Parathyroid adenoma (tissue), 2 donors: ENCODE results near the gene UQCRQ.

Experiments used
- H2AFZ ChIP-seq: fragments of 300-600 bp; sonication (generic); one replicate; pipeline ENCODE4 v1.7.0; 2017; ENCODE audit warnings: antibody characterized with exemption, mild to moderate bottlenecking
- H3K27ac ChIP-seq: fragments of 300-600 bp; sonication (generic); one replicate; pipeline ENCODE4 v1.7.0; 2017
- H3K27me3 ChIP-seq: fragments of 300-600 bp; sonication (generic); one replicate; pipeline ENCODE4 v1.7.0; 2017; ENCODE audit warnings: low read length; ENCODE audit not compliant: control insufficient read depth, insufficient read depth
- H3K36me3 ChIP-seq: fragments of 300-600 bp; sonication (generic); one replicate; pipeline ENCODE4 v1.7.0; 2017; ENCODE audit warnings: low read length; ENCODE audit not compliant: control insufficient read depth, insufficient read depth
- H3K4me1 ChIP-seq: fragments of 300-600 bp; sonication (generic); one replicate; pipeline ENCODE4 v1.7.0; 2017; ENCODE audit warnings: control low read depth
- H3K4me2 ChIP-seq: fragments of 300-600 bp; sonication (generic); one replicate; pipeline ENCODE4 v1.7.0; 2017; ENCODE audit warnings: low read length
- H3K4me3 ChIP-seq: fragments of 300-600 bp; sonication (generic); one replicate; pipeline ENCODE4 v1.7.0; 2017; ENCODE audit warnings: low read depth, low read length
- H3K79me2 ChIP-seq: fragments of 300-600 bp; sonication (generic); one replicate; pipeline ENCODE4 v1.7.0; 2017; ENCODE audit warnings: control low read depth
- H3K9ac ChIP-seq: fragments of 300-600 bp; sonication (generic); one replicate; pipeline ENCODE4 v1.7.0; 2017; ENCODE audit warnings: mild to moderate bottlenecking
- H3K9me3 ChIP-seq: fragments of 300-600 bp; sonication (generic); one replicate; pipeline ENCODE4 v1.7.0; 2017; ENCODE audit warnings: low read length; ENCODE audit not compliant: control insufficient read depth
- CTCF ChIP-seq: fragments of 300-600 bp; sonication (generic); IDR thresholded peaks from one replicate; pipeline ENCODE4 v1.7.0; 2017; ENCODE audit warnings: antibody characterized with exemption, mild to moderate bottlenecking
- donor health status: primary hyperparathyroidism.

The UQCRQ gene

GRCh38 chr5:132856011-132856410 is 10.4 kb upstream of the UQCRQ start:
- Histone ChIP-seq H2AFZ (no peak overlapping the region), H3K79me2 (no peaks in the 10 kb centered on the region), H3K27me3 (no peaks in the 10 kb centered on the region), H3K4me3 (no peak overlapping the region), H3K4me1 (peaks cover 3% of the 10 kb centered on the region), H3K27ac (no peak overlapping the region), H3K9me3 (no peaks in the 10 kb centered on the region), H3K4me2 (no peak overlapping the region), H3K36me3 (no peaks in the 10 kb centered on the region), H3K9ac (no peak overlapping the region)
- TF ChIP-seq CTCF = no peak

- Histone ChIP-seq H3K36me3 (no peaks in the 10 kb centered on the region), H3K4me3 (no peak overlapping the region), H3K79me2 (no peaks in the 10 kb centered on the region), H3K9ac (no peak overlapping the region), H3K27ac (no peak overlapping the region), H3K4me2 (no peak overlapping the region), H3K27me3 (no peaks in the 10 kb centered on the region), H3K4me1 (no peaks in the 10 kb centered on the region), H3K9me3 (no peaks in the 10 kb centered on the region), H2AFZ (no peak overlapping the region)
- TF ChIP-seq CTCF = no peak
These were observed 6.5 kb upstream of the UQCRQ start for GRCh38 chr5:132859889-132860437.

GRCh38 chr5:132860742-132861141 is 5.7 kb upstream of the UQCRQ start:
- Histone ChIP-seq H3K9ac (no peak overlapping the region), H3K36me3 (no peaks in the 10 kb centered on the region), H3K27ac (no peak overlapping the region), H2AFZ (no peak overlapping the region), H3K4me3 (no peak overlapping the region), H3K27me3 (no peaks in the 10 kb centered on the region), H3K9me3 (no peaks in the 10 kb centered on the region), H3K4me1 (peaks cover 3% of the 10 kb centered on the region), H3K4me2 (no peak overlapping the region), H3K79me2 (no peaks in the 10 kb centered on the region)
- TF ChIP-seq CTCF = no peak

GRCh38 chr5:132865668-132866341 is 637 bp upstream of the UQCRQ start:
- Histone ChIP-seq H2AFZ (peak overlapping the region; percentile 100), H3K36me3 (no peaks in the 10 kb centered on the region), H3K4me3 (peak overlapping the region; percentile 98), H3K79me2 (no peaks in the 10 kb centered on the region), H3K27me3 (no peaks in the 10 kb centered on the region), H3K4me1 (peaks cover 7% of the 10 kb centered on the region), H3K27ac (peak overlapping the region; percentile 90), H3K4me2 (peak overlapping the region; percentile 83), H3K9ac (peak overlapping the region; percentile 56), H3K9me3 (no peaks in the 10 kb centered on the region)
- no peak for TF ChIP-seq CTCF

- peak overlapping the region; percentile 83 for H3K4me2 ChIP-seq
- H3K9ac ChIP-seq = peak overlapping the region; percentile 38
- no peaks in the 10 kb centered on the region for H3K79me2 ChIP-seq
- peak overlapping the region; percentile 98 for H3K4me3 ChIP-seq
- peaks cover 7% of the 10 kb centered on the region for H3K4me1 ChIP-seq
- no peaks in the 10 kb centered on the region for H3K9me3 ChIP-seq
- peak overlapping the region; percentile 90 for H3K27ac ChIP-seq
- H3K36me3 ChIP-seq = no peaks in the 10 kb centered on the region
- no peak for TF ChIP-seq CTCF
- no peaks in the 10 kb centered on the region for H3K27me3 ChIP-seq
- peak overlapping the region; percentile 100 for H2AFZ ChIP-seq
These were observed 607 bp downstream of the UQCRQ start for GRCh38 chr5:132867046-132867451.
